HepG2 (cell line): Measurements from ENCODE around the gene RREB1. TPM values are rescaled to one million over a fixed set of nuclear protein-coding genes. Genes with fewer than 3 reads are reported as not detected.

Experiments
- ATF6 ChIP-seq: sonication (generic); formaldehyde crosslinking; conservative IDR thresholded peaks from 2 replicates; pipeline ENCODE4 v1.4.0; 2020; ENCODE audit warnings: missing genetic modification reagents
- CEBPG ChIP-seq: IDR thresholded peaks from 2 replicates; pipeline ENCODE4 v1.6.1; 2016
- KMT2A ChIP-seq: sonication (generic); formaldehyde crosslinking; IDR thresholded peaks from 2 replicates; pipeline ENCODE4 v1.4.0; 2020; ENCODE audit warnings: missing genetic modification reagents
- MAFF ChIP-seq: IDR thresholded peaks from 2 replicates; pipeline ENCODE4 v1.6.1; 2011; ENCODE audit warnings: low read depth, low read length, improper control_type of control experiment
- MTF2 ChIP-seq: sonication (generic); formaldehyde crosslinking; IDR thresholded peaks from 2 replicates; pipeline ENCODE4 v1.5.0; 2020; ENCODE audit warnings: missing genetic modification reagents, borderline replicate concordance
- RAD51 ChIP-seq: fragments of 450-650 bp; IDR thresholded peaks from 2 replicates; pipeline ENCODE4 v1.6.1; 2016; ENCODE audit warnings: borderline replicate concordance
- RARG ChIP-seq: sonication (generic); formaldehyde crosslinking; IDR thresholded peaks from 2 replicates; pipeline ENCODE4 v1.4.0; 2020; ENCODE audit warnings: low read depth, mild to moderate bottlenecking, missing genetic modification reagents
- RCOR2 ChIP-seq: IDR thresholded peaks from 2 replicates; pipeline ENCODE4 v1.6.1; 2016; ENCODE audit warnings: missing biosample characterization, missing genetic modification reagents
- RERE ChIP-seq: IDR thresholded peaks from 2 replicates; pipeline ENCODE4 v1.6.1; 2016; ENCODE audit warnings: low read depth, missing genetic modification reagents, missing compliant biosample characterization
- SALL2 ChIP-seq: sonication (generic); formaldehyde crosslinking; IDR thresholded peaks from 2 replicates; pipeline ENCODE4 v1.8.1; 2023; ENCODE audit warnings: mild to moderate bottlenecking, missing genetic modification reagents, inconsistent platforms
- STAT6 ChIP-seq: sonication (generic); formaldehyde crosslinking; IDR thresholded peaks from 2 replicates; pipeline ENCODE4 v1.4.0; 2020; ENCODE audit warnings: missing genetic modification reagents, mild to moderate bottlenecking, borderline replicate concordance
- SYNCRIP ChIP-seq: fragments of 200-400 bp; formaldehyde crosslinking; IDR thresholded peaks from 2 replicates; pipeline ENCODE4 v1.6.1; 2018; ENCODE audit warnings: mild to moderate bottlenecking, low read depth, low read length; ENCODE audit not compliant: insufficient read depth
- ZFP37 ChIP-seq: sonication (generic); formaldehyde crosslinking; IDR thresholded peaks from 2 replicates; pipeline ENCODE4 v1.4.0; 2020; ENCODE audit warnings: missing genetic modification reagents, borderline replicate concordance
- ZNF775 ChIP-seq: sonication (generic); formaldehyde crosslinking; IDR thresholded peaks from 2 replicates; pipeline ENCODE4 v1.4.0; 2020; ENCODE audit warnings: missing genetic modification reagents, mild to moderate bottlenecking, moderate library complexity, borderline replicate concordance
- polyA plus RNA-seq, 8 experiments: library from polyadenylated mRNA; depleted of rRNA in 3 of 8; stranded (reverse) in 7 of 8; unstranded in 1 of 8; fragments of >200 nt; fragmentation: Illumina TruSeq in 4 of 8; extraction: Trizol in 4 of 8; gene quantifications; 2 replicates each; pipeline versions ENCODE4 v1.2.1 to v1.2.3, GENCODE V29; 2011 to 2016; ENCODE audit warnings: low read depth in 4 of 8, missing spikeins in 1 of 8, mixed read lengths in 1 of 8; ENCODE audit not compliant: insufficient read depth in 1 of 8
- total RNA-seq, 5 experiments: library from RNA; depleted of rRNA; stranded (reverse); fragments of >200 nt; fragmentation: Illumina TruSeq; extraction: Trizol; gene quantifications; 2 replicates each; pipeline ENCODE4 v1.2.3, GENCODE V29; 2016; ENCODE audit warnings: low read depth in 1 of 5
- TF ChIP-seq, protein P1 (sequence below): sonication (generic); formaldehyde crosslinking; IDR thresholded peaks from 2 replicates; pipeline ENCODE4 v1.4.0; 2020; ENCODE audit warnings: missing genetic modification reagents, borderline replicate concordance

Gene RREB1
- total and polyA plus RNA-seq, 2 of the 13 experiments (the other 11 are each of a cell fraction or from before 2014, with no cell fraction given): 6.1 to 23.2 TPM

- no peak for TF ChIP-seq ATF6 (CRISPR knock-in tag)
- no peak for TF ChIP-seq MTF2
- TF ChIP-seq MAFF: no peak
- TF ChIP-seq CEBPG (CRISPR knock-in tag): peak; percentile 31; the same call in 1 of the 2 replicates
- no peak for TF ChIP-seq SALL2 (CRISPR knock-in tag)
- TF ChIP-seq STAT6 (CRISPR knock-in tag): no peak; the same call in 1 of the 2 replicates
- no peak for TF ChIP-seq RERE
- TF ChIP-seq, protein P1, sequence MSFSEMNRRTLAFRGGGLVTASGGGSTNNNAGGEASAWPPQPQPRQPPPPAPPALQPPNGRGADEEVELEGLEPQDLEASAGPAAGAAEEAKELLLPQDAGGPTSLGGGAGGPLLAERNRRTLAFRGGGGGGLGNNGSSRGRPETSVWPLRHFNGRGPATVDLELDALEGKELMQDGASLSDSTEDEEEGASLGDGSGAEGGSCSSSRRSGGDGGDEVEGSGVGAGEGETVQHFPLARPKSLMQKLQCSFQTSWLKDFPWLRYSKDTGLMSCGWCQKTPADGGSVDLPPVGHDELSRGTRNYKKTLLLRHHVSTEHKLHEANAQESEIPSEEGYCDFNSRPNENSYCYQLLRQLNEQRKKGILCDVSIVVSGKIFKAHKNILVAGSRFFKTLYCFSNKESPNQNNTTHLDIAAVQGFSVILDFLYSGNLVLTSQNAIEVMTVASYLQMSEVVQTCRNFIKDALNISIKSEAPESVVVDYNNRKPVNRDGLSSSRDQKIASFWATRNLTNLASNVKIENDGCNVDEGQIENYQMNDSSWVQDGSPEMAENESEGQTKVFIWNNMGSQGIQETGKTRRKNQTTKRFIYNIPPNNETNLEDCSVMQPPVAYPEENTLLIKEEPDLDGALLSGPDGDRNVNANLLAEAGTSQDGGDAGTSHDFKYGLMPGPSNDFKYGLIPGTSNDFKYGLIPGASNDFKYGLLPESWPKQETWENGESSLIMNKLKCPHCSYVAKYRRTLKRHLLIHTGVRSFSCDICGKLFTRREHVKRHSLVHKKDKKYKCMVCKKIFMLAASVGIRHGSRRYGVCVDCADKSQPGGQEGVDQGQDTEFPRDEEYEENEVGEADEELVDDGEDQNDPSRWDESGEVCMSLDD (CRISPR knock-in tag): no peak
- TF ChIP-seq RARG (CRISPR knock-in tag): no peak
- peak; percentile 72 for TF ChIP-seq RCOR2 (CRISPR knock-in tag)
- TF ChIP-seq SYNCRIP: no peak
- no peak for TF ChIP-seq RAD51
- TF ChIP-seq KMT2A: no peak
- TF ChIP-seq ZFP37 (CRISPR knock-in tag): 0 out of 2 replicates have a peak, but pooled peaks have one; percentile 24
- no peak for TF ChIP-seq ZNF775 (CRISPR knock-in tag)
Observed at GRCh38 chr6:7270320-7271204, 162.8 kb downstream of the RREB1 start (continued).
